Dedifferentiated amniotic fluid mesenchymal stem cell (primary cell): ENCODE results near the gene PRPF40B.
A peak's percentile ranks its signal among the peaks of the same experiment; 100 is the strongest.

Source experiments
- DNase-seq: peaks from one replicate; pipeline ENCODE4 v3.0.0-alpha.2; 2016; ENCODE audit errors: extremely low spot score

Gene PRPF40B

GRCh38 chr12:49635656-49636055, 12.3 kb downstream of the PRPF40B start:
- DNase-seq, result no peak

DNA sequence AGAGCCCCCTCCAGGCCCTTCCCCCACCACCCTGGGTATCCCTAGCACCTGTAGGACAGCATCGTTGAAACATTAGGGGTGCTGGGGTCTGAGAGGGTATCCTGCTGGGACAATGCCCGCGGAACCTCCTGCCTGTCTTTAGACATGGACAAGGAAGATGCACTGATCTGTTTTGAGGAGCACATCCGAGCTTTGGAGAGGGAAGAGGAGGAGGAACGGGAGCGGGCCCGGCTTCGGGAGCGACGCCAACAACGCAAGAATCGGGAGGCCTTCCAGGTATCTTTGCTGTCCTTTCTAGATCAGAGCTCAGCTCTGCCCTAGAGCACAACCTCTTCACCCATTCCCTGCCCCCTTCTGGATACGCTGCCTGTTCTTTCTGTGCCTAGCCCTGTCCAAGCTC, 13.2 kb downstream of the PRPF40B start:
- no peak for DNase-seq

DNA sequence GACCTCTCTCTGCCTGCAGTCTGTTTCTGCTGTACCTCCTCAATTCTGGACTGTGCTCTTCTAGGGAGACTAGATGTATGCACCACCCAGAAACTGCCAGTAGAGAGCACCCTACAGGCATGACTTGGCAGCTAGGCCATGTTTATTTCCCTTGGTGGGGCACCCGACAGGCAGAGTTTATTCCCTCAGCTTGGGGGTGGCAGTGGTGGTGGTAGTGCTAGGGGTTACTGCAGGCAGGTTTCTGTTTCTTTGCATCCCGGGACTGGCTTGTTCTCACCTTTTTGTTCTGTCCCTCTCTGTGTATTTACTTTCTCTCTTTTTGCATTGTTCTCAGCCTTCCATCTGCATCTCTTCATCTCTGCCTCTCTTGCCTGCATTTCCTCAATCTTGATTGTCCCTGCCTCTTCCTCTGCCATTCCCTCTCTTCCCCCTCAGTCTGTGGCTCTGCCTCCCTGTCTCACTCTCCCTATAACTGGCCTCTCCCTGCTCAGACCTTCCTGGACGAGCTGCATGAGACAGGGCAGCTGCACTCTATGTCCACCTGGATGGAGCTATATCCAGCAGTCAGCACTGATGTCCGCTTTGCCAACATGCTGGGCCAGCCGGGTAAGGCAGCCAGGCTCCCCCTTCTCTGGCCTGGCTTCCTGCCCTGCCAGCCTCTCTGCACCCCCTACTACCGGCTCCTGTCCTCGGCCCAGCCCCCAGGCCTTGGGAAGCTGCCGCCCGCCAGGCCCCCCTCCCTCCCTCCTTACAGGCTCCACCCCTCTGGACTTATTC, 13.8 kb downstream of the PRPF40B start:
- peak; percentile 77 for DNase-seq

DNA sequence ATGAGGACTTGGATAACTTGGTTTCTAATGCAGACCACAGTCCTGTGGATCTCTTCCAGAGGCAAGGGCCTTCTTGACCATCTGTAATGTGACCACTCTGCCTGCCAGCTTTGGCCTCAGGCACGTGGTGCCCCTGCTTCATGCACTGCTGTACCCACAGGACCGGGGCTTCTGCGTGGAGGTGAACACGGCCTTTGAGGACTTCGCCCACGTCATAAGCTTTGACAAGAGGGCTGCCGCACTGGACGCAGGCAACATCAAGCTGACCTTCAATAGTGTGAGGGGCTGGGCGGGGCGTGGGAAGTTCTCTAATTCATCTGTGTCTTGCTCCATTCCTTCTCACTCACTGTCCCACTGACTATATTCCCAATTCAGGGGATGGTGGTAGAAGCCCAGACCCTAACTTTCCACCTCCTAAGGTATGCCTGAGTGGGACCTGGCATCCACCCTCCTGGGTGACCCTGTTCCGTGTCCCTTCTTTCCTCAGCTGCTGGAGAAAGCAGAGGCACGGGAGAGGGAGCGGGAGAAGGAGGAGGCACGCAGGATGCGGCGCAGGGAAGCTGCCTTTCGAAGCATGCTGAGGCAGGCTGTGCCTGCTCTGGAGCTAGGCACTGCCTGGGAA, 18.5 kb downstream of the PRPF40B start:
- DNase-seq, result no peak

DNA sequence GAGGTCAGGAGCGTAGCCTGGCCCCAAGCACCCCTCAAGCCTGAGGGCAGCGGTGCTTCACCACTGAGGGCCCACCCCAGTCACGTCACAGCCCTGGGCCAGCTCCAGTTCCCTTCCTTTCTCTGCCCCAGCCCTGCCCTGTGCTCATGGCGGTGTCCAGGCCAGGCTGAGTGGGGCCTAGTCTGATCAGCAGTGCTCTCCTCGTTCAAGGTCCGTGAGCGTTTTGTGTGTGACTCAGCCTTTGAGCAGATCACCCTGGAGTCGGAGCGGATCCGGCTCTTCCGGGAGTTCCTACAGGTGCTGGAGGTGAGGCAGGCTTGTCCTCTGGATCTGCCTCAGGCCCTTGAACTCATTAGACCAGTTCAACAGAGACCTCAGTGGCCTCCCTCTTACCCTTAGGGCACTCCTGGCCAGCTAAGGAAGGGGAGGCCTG, 19.0 kb downstream of the PRPF40B start:
- DNase-seq, result no peak

GRCh38 chr12:49643135-49643534, 19.8 kb downstream of the PRPF40B start:
- DNase-seq, result no peak

DNA sequence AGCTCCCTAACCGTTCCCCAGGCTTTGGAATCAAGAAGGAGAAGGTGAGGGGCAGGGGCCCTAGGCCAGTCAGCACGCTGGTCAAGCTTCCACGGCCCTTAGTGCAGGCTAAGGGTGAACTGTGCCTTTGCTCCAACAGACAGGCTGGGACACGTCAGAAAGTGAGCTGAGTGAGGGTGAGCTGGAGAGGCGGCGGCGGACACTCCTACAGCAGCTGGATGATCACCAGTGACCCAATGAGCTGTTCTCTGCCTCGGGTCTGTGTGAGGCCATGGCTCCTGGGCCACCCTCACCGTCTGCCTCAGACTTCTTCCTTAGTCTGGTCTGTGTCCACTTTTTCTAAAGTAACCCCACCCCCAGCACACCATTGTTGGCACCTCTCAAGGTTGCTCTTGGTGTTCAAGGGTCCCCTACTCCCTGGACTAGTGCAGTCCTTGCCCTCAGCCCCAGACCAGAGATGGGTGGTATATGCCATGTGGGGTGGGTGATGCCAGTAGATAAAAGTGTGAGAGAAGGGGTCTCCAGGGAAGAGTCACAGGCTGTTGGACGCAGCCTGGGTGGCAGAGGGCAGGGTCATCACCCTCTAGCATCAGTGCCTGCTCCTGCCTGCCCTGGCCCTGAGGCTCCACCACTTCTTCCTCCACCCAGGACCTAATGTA, 20.7 kb downstream of the PRPF40B start:
- DNase-seq, result no peak

GRCh38 chr12:49644620-49644994, 21.2 kb downstream of the PRPF40B start:
- DNase-seq, result peak; percentile 46

GRCh38 chr12:49645146-49646039, 22.0 kb downstream of the PRPF40B start:
- no peak for DNase-seq

DNA sequence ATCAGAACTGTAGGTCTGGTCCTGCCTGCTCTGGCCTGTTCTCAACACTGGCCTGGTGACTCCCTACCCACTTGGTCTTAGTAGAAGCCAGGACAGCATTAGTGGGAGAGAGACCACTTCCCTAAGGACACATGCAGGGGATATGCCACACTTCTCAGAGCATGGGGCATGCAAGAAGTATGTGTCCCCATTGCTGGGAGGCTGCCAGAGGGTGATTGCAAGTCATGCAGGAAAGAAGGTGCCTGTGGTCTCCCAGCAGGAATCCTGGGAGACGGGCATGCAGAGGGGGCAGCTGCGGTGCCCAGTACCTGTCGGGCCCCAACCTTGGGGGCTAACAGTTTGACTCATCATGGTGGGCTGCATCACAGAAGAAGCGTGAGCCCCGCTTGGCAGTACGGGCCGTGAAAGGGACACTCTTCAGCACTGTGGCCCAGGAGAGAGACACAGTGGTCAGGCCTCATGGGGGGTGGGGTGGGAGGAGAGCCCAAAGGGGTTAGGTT, 23.0 kb downstream of the PRPF40B start:
- DNase-seq, result no peak

DNA sequence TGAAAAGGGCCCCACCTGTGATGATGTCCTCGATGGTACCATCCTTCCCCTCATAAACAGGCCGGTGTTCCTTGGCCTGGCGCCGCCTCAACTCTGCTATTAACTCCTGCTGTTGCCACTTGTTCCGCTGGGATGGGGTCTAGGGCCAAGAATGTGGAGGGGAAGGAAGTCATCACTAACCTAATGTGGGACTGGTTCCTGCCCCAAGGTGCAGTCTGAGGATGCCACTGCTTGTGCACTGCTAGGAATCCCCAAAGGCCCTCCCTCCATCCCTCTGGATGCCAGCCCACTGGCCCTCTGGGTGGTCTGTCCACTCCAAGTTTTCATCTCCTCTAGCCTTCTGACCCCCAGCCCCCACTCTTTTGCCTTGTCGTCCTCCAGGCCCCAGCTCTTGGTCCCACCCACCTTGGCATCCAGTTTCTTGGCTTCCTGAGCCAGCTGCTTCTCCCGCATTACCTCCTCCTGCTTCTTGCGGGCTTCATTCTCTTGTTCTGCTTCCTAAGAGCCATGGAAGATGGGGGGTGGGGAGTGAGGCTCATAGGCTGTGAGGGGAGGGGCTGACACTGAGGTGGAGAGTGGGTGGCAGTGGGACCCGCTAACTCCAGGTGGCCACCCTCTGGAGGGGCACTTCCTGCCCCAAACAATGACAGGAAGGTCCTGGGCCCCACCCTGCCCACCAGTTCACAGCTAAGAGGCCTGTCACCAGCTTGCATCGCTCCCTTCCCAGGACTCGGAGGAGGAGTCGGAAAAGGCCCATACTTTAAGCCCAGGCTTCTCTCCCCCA, 23.7 kb downstream of the PRPF40B start:
- no peak for DNase-seq

DNA sequence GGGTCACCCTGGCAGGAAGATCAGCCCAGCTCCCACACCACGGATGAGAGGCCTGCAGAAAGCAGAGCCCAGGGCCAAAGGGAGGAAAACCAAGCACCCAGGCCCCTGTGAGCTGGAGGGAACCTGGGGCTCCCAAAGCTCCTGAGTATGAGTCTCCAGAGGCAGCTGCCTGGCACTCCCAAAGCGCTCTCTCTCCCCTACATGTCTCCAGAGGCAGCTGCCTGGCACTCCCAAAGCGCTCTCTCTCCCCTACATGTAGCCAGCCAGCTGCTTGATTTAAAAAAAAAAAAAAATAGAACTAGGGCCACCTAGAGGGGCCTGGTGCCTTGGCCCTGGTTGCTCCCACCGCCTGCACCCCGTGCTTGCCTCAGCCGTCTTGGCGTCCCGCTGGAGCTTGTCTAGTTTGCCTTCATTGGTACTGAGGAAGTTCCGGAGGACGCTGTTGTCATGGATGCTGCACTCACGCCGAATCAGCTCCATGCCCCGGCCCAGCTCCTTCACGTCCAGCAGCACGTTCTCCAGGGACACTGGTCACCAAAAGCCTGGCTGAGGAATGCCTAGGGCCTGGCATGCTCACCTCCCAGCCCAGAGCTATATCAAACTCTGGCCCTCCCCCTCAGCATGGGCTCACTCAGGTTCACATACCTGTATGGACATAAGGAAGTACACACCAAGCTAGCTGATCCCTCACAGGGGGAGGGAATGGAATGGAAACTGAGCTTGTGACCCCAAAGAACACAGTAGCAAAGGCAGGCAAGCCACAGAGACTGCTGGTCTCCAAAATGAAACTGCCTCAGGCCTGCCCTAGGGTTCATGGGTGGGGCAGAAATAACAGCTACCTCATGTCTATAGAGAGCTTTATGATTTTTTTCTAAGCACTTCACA, 24.7 kb downstream of the PRPF40B start:
- no peak for DNase-seq

- DNase-seq, result no peak
These were observed 25.3 kb downstream of the PRPF40B start for GRCh38 chr12:49648712-49649003.

GRCh38 chr12:49649445-49649844, 26.1 kb downstream of the PRPF40B start:
- no peak for DNase-seq

- DNase-seq, result no peak
These were observed 26.5 kb downstream of the PRPF40B start for GRCh38 chr12:49649892-49650291.

DNA sequence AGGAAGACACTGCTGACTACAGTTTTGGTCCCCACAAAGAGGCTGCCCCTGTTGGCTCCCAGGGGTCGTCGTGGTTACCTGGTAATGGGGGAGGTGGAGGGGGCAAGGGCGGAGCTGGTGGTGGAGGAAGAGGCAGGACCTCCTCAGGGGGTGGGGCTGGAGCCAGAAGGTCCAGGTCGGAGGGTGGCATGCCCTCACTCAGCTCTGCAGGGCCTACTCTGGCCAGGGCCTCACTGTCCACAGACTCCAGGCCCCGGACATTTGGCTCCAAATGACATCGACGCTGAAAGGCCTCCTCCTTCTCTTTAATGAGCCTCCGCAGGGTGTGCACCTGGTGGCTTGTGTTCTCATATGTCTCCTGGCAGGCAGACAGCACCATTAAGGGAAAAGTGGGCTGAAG, 28.5 kb downstream of the PRPF40B start:
- no peak for DNase-seq

GRCh38 chr12:49652921-49653520, 29.7 kb downstream of the PRPF40B start:
- DNase-seq, result no peak

- no peak for DNase-seq
These were observed 31.4 kb downstream of the PRPF40B start for GRCh38 chr12:49654715-49655114.

DNA sequence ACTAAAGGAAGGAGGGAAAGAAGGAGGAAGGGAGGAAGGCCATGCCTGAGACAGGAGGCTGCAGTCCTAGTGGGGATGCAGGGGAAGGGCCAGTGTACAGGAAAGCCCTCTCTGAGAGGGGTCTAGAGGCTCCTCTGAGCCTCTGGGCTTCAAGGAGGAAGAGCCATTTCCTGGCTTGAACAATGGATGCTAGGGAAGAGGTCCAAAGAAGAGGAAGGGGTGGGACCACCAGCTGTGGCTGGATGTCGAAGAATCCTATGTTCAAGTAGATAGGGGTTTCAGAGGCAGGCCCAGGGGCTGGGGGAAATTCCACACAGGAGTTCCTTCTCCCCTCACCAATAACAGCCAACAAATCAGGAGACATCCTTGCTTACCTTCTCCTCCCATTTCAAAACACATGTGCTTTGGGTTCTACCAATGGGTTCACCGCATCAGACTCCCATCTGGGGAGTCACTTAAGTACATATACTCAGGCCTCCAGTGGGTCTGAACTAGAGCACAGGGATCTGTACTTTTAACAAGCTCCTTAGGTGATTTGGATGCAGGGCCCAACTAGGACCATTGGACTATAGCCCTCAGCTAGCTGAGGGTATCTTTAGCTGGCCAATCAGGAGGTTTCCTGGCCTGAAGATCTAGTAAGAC, 32.4 kb downstream of the PRPF40B start:
- no peak for DNase-seq
